Activated naive CD4-positive, alpha-beta T cell treated with anti-CD3 and anti-CD28 coated beads, Interleukin-2, amount 50 U/mL, for 72 hours (primary cell): ENCODE results near the gene RASGEF1C. TPM values are rescaled to one million over a fixed set of nuclear protein-coding genes. Genes with fewer than 3 reads are reported as not detected.

ENCODE experiments used
- ATAC-seq, 2 donors: fragments of 150-1000 bp; cut with Tn5 transposase; 2 replicates each; pipeline ENCODE4 v1.10.0; 2021; ENCODE audit warnings: mild to moderate bottlenecking in 2 of 2, moderate library complexity in 2 of 2
- DNase-seq, 2 donors: peaks; one replicate each; pipeline ENCODE4 v3.0.0; 2021 to 2022; ENCODE audit warnings: low spot score in 2 of 2
- H3K27ac Mint-ChIP-seq, 2 donors: one replicate each; pipeline ENCODE4 v1.8.0; 2022; ENCODE audit warnings: mild to moderate bottlenecking in 2 of 2, mixed read lengths in 2 of 2
- H3K36me3 Mint-ChIP-seq, 2 donors: one replicate each; pipeline ENCODE4 v1.8.0; 2022; ENCODE audit warnings: mixed read lengths in 2 of 2
- H3K9me3 Mint-ChIP-seq, 2 donors: one replicate each; pipeline ENCODE4 v1.8.0; 2022; ENCODE audit warnings: mixed read lengths in 2 of 2
- total RNA-seq, 2 donors: library from RNA; stranded (reverse); gene quantifications; one replicate each; pipeline ENCODE4 v1.2.3, GENCODE V29; 2022

RASGEF1C gene
- total RNA-seq, 2 donors from 2014 or later, result not detected

DNA sequence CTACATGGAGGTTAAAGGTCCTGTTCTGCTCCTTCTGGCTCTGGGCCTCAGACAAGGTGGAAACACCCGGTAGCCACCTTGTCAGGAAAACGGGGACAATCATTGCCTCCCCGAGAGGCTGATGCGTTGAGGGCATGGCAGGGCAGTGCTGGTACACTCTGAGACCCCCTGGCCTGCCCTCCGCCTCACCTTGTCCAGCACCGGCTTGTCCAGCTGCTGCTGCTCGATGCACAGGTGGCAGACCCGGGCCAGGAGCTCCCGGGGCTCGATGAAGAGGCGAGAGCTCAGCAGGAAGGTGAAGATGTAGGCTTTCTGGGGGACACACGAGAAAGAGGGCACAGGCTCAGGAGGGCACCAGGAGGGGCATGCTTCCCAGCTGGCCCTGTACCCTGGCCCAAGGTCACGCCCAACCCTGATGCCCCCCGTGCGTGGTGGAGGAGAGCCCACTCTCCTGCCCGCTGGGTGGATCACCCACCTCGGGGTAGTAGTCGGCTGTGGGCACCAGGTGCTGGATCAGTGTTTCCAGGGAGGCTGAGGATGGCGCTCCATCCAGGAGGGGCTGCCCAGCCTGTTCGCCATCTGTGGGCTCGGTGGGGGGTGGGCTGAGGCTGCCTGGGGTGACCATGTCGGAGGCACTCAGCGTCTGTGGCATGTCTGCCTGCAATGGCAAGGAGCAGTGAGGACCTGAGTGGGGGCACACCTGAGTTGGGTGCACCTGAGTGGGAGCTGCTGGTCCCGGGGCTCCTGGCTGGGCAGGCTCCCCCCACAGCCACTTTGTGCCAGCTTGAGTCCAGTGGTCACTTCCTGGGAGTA is 71.4 kb downstream of the RASGEF1C start:
- ATAC-seq (no peak), DNase-seq (peak in 1 of 2 donors; percentile 53)
- Mint-ChIP-seq H3K36me3 (no peaks in the 10 kb centered on the region), H3K27ac (no peak overlapping the region), H3K9me3 (no peaks in the 10 kb centered on the region)

DNA sequence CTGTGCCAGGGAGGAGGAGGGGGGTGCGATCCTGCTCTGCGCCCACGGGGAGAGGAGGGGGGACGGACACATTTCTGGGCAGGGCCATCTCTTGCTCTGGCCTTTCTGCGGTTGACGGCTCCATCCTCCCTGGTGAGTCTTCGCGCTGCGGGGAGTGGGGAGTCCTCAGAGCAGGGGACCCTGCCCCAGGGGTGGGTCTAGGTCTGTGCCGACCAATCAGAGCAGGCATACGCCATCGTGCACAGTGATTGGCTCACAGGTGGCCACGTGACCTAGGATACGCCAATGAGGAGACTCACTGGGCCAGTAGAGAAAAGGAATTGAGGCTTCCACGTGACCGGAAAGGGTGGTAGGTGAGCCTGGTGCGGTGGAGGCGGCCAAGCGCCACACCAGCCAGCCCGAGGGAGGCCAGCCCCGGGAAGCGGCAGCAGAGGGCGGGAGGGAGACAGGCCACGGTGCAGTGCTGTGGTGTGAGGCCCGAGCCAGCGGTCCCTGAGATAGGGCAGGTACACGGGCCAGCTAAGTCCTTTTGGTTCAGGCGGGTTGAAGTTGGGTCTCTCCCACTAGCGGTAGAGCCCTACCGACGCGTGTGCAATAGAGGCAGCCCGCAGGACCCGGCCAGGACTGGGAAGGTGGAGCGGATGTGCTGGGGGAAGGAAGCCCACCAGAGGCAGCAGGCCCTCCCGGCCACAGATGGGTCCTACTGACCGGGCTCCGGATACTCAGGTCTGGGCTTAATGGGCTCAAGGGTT is 72.2 kb downstream of the RASGEF1C start:
- ATAC-seq (no peak), DNase-seq (peak in 1 of 2 donors; percentile 37)
- no peaks in the 10 kb centered on the region for H3K36me3 Mint-ChIP-seq
- H3K9me3 Mint-ChIP-seq, result no peaks in the 10 kb centered on the region
- no peak overlapping the region for H3K27ac Mint-ChIP-seq

DNA sequence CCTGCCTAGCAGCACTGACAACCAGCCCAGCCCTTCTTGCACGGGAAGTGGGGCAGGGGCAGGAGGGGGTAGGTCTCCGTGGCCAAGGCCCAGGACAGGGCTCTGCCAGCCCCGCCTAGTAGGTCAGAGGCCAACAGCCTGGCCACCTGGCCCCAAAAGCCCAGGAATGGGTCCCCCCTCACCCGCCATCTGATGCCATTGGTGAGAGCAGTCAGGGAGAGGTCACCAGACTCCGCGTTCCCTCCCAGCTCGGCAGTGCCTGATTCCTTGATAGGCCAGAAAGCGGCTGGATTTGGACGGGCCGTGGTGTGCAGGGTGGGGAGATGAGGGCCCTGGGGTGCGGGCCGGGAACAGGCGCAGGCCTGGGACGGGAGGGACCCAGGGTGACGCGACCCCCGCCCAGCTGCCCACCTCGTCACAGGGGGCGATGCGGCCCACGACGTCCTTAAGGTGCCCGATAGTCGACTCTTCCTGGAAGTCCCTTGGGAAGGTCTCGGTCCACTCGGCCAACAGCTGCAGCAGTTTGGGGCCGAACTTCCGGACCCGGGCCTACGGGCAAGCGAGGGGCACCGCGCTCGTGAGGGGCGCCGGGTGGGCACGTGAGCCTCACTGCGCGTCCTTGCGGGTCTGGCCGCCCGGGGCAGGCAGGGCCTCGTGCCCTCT is 72.9 kb downstream of the RASGEF1C start:
- DNase-seq (peak in 1 of 2 donors; percentile 51), ATAC-seq (no peak)
- Mint-ChIP-seq H3K36me3 (no peaks in the 10 kb centered on the region), H3K27ac (no peak overlapping the region), H3K9me3 (no peaks in the 10 kb centered on the region)

DNA sequence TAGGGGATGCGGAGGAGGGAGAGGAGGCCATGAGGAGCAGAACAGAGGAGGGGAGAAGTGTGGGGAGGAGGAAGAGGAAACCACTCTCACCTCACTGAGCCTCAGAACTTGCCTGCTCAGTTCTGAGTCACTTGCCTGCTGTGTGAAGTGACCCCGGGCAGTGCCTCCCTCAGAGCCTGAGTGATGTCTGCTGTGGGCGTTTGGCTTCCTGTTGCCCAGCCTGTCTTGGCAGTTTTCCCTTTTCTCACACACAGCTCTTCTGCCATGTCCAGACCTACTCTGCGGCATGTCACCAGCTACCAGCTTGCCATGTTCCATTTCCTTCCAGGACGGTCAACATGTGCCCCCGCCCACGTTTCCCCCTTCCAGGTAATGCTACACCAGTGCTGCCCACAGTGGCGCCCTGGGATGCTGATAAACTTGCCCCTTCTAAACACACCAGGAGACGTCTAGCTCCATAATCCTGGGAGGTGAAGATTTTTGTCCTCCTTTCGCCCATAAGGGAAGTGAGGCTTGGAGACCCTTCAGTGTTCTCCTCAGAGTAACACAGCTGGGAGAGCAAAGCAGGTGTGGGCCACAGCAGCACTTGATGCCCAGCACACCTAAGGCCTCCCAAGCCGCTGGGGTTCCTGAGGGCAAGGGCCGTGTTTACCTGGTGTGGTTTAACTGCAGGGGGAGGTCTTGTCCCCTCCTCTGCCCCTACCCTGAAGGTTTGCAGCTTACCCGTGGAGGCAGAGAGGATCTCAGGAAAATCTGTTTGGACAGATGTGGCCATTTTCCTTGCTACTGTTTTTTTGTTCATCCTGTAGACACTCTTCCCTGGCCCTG is 73.7 kb downstream of the RASGEF1C start:
- ATAC-seq (peak; percentile 95 to 98), DNase-seq (peak; percentile 40 to 76)
- Mint-ChIP-seq H3K27ac (no peak overlapping the region), H3K9me3 (no peaks in the 10 kb centered on the region), H3K36me3 (no peaks in the 10 kb centered on the region)

DNA sequence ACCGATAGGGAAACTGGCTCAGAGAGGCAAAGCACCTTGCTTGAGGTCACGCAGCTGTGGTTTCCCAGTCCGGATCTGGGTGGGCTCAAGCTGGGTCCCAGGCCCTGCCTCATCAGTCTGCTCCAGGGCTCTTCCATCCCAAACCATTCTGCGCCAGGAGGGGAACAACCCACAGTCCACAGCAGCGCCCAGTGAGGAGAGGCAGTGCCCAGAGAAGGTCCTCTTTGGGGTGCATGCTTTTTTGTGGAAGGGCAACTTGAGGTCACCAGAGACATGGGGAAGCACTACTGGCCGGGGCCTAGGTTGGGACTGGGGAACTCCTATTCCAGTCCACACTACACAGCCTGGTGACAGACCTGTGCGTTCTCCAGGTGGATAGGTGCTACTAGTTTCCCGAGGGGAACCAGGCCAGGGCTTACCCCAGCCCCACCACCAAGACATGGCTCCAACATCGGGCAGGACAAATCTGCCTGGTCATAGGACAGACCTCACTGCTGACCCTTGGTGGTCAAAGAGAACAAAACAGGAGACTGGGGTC is 75.0 kb downstream of the RASGEF1C start:
- Mint-ChIP-seq H3K27ac (no peak overlapping the region), H3K9me3 (no peaks in the 10 kb centered on the region), H3K36me3 (no peaks in the 10 kb centered on the region)
- ATAC-seq, result no peak
- DNase-seq, result peak in 1 of 2 donors; percentile 21

DNA sequence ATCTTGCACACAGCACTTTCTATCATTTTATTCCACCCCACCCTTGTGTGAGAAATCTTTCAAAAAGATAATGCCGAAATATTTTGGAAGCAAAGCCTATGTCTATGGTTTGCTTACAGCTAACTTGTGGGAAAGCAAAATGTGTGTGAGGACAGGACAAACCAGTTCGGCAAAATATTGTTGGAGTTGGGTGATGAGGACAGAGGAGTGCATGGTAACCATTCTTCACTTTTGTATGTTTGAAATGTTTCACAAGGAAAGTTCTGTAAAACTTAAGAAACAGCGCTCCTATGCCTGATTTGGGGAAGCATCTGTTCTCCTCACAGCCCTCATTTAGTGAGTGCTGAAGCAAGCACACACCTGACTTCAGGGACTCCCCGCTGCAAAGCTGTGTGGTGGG is 75.5 kb downstream of the RASGEF1C start:
- no peaks in the 10 kb centered on the region for H3K36me3 Mint-ChIP-seq
- DNase-seq (no peak), ATAC-seq (no peak)
- no peaks in the 10 kb centered on the region for H3K9me3 Mint-ChIP-seq
- H3K27ac Mint-ChIP-seq, result peak overlapping the region in 1 of 2 donors; percentile 2

DNA sequence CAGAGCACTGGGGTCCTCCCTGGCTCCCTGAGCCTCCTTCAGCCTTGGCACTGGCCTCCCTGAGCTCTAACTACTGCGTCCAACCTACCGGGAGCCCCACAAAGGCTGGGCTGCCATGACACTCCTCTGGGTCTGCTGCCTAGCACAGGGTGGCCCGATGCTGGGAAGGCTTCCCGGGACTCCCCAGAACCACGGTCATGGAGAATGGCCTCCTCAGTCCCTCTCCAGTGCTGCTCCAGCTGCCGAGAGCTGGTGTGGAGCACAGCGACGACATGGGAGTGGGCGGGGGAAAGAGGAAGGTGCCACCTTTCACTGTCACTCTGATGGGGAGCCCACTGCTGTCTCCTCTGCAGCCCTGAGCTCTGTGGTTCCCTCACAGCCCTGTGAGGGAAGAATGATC is 76.0 kb downstream of the RASGEF1C start:
- ATAC-seq, result no peak
- Mint-ChIP-seq H3K9me3 (no peaks in the 10 kb centered on the region), H3K36me3 (no peaks in the 10 kb centered on the region), H3K27ac (peak overlapping the region in 1 of 2 donors; percentile 22)
- peak in 1 of 2 donors; percentile 39 for DNase-seq

DNA sequence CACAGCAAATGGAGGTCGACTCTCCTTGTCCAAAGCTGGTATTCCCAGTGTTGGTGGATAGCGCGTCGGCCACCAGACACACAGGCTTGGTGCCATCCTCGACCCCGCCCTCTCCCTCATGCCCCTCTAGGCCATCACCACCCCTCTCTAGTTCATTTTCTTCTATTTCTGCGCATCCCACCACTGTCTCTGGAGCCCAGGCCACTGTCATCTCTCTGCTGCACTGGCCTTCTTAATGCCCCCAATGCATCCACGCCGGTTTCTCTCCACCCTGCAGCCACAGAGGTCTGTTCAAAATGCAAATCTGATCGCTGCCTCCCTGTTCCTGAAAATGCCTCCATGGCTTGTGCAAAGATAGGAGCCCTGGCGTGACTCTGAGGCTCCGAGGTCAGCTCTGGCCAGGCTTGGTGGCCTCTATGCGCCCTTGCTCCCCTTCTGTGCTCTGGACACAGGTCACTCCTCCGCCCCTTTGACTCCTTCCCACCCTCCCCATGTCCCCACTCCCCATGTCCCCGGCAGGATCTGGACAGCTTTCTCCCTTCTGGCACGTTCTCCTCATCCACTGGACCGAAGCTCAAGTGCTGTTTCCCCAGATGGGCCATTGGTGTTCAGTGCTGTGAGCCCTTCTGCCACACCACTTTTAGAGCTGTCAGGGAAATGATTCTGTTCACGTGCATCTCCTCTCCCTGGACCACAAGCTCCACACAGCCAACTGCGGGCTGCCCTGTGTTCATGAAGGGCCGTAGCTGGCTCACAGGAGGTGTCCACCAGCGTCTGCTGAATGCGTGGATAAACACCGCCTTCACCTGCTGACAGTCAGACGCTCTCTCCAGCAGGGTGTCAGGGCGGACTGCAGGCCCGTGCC is 77.9 kb downstream of the RASGEF1C start:
- no peaks in the 10 kb centered on the region for H3K9me3 Mint-ChIP-seq
- DNase-seq (no peak), ATAC-seq (no peak)
- H3K36me3 Mint-ChIP-seq, result no peaks in the 10 kb centered on the region
- H3K27ac Mint-ChIP-seq, result no peak overlapping the region

DNA sequence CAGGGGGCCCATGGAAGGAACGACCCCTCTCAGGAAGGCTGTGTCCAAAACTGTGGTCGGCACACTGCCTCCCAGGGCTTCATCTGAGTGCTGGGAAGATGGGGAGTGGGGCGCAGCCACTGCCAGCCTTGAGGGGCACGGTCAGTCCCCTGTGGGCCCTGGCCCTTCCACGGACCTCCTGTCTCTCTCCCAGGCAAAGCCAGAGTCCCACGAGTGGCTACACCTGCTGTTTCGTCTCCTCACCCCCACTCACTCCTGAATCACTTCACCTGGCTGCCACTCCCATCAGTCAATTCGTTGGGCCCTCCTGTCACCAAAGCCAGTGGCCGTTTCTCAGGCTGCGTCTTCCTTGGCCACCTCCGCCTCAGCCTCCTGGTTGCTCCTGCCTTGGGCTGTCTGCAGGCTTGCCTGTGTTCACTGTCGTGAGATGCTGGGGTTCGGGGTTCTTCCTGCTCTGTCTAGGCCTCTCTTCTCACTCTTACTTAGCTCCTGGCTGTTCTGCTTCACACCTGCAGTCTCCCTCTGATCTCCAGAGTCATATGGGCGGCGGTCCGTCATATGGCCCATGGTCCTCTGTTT is 78.6 kb downstream of the RASGEF1C start:
- no peak overlapping the region for H3K27ac Mint-ChIP-seq
- DNase-seq (no peak), ATAC-seq (no peak)
- H3K36me3 Mint-ChIP-seq, result no peaks in the 10 kb centered on the region
- no peaks in the 10 kb centered on the region for H3K9me3 Mint-ChIP-seq

DNA sequence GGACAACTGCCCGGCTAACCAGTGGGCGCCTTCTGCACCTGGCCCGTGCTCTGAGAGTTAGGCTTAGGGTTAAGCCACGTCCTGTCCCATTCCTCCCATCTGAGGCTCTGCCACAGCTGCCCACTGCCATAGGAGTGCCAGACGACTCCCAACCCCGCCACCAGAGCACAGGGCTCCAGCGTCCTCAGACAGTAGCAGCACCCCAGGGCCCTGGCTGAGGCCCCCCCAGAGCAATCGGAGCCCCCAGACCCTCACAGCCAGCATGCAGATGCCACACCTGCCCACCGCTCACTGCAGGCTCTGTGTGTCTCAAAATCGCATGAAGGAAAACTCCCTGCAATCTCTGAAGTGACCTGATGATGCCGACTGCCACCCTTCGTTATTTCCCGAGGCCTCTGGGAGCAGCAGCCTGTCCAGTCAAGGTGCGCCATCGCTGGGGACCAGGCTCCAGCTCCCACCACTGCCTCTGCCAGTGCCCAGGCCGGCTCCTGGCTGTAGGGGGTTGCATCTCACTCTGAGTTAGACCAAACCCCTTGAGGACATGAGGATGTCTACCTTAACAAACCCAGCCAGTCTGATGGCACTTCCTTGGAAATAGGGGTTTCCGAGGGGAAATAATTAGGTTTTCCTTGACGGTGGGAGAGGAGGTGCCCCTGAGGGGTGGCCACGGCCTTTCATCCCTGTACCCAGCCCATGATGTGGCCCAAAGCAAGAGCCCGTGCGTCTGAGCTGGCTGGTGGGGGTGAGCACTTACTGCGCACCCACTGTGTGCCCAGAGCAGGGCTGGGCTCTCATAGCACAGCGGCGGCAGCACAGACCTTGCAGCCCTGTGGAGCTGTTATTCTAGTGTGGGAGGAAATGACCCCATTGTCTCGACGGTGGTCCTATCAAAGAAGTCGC is 79.5 kb downstream of the RASGEF1C start:
- peak in 1 of 2 donors; percentile 42 for DNase-seq
- H3K9me3 Mint-ChIP-seq, result no peaks in the 10 kb centered on the region
- no peak for ATAC-seq
- H3K36me3 Mint-ChIP-seq, result no peaks in the 10 kb centered on the region
- no peak overlapping the region for H3K27ac Mint-ChIP-seq

DNA sequence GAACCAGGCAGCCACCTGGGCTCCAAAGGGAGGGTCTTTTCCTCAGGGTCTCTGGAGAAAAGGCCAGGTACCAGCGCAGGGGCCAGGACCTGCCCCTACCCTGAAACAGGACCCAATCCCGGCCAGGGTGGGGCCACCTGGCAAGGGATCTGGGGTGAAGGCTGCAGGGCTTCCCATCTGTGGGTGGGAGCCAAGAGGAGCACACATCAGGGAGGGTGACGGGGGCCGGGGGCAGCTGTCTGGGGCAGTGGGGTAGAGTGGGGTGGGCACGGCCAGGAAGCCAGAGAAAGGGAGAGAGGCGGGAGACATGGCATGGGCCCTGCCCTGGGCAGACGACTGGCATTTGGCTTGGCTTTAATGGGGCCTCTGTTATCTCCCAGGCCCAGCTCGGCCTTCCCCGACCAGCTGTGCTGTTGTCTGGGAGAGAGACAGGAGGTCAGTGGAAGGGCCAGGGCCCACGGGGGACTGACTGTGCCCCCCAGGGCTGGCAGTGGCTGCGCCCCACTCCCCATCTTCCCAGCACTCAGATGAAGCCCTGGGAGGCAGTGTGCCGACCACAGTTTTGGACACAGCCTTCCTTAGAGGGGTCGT is 80.2 kb downstream of the RASGEF1C start:
- Mint-ChIP-seq H3K9me3 (no peaks in the 10 kb centered on the region), H3K27ac (no peak overlapping the region), H3K36me3 (no peaks in the 10 kb centered on the region)
- no peak for DNase-seq
- no peak for ATAC-seq

DNA sequence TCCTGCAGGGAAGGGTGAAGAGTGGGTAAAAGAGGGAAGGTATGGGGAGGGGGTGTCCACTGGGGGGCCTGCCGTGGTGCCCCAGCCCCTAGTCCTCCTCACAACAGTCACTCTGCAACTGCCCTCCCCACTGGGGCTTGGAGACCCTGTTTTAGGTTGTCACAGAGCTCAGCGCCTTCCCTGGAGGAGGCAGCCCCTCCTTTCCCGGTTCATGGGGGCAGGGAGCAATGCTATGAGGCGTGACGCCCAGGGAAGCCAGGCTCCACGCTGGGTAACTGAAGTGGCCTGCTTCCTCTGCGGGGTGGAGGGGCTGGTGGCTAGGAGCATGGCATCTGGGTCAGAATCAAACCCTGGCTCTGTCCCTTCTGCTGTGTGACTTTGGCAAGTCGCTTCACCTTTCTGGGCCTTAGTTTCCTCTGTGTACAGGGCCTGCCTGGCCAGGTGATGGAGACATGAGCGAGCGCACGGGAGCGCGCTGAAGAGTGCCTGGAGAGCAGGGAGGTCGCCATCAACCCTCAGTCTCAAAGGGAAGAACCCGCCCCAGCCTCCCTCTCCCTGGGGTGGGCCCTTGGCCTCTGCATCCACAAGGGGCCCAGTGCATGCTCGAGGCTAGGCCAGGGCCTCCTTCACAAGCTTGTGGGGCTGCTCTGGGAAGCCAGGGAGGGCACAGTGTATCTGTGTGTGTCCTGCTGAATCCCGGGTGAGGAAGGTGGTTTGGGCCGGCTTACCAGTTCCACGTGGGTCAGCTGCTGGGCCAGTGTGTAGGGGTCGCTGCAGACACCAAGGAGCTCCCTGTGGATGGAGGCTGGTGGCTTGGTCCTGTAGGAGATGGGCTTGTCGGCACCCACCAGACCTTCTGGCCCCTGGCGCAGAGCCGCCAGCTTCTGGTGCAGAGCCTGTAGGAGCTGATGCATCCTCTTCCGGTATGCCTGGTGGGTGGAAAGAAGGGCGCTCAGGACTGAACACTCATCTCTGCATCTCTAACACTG is 81.0 kb downstream of the RASGEF1C start:
- Mint-ChIP-seq H3K36me3 (no peaks in the 10 kb centered on the region), H3K9me3 (no peaks in the 10 kb centered on the region), H3K27ac (no peak overlapping the region)
- DNase-seq (no peak), ATAC-seq (no peak)
